Measurements from ENCODE around the gene FRMD4A.

Gene FRMD4A

GRCh38 chr10:14196113-14196512 lies 134.6 kb downstream of the FRMD4A start:
- in situ Hi-C loops (cut with HindIII; ENCODE audit: low sequenced_read_pairs), result no loop called here

- in situ Hi-C loops (cut with HindIII; ENCODE audit: low sequenced_read_pairs), result no loop called here
Measured at GRCh38 chr10:14195433-14195832, 135.3 kb downstream of the FRMD4A start.

GRCh38 chr10:14192746-14193145 lies 138.0 kb downstream of the FRMD4A start:
- in situ Hi-C loops (cut with HindIII; ENCODE audit: low sequenced_read_pairs), result no loop called here

DNA sequence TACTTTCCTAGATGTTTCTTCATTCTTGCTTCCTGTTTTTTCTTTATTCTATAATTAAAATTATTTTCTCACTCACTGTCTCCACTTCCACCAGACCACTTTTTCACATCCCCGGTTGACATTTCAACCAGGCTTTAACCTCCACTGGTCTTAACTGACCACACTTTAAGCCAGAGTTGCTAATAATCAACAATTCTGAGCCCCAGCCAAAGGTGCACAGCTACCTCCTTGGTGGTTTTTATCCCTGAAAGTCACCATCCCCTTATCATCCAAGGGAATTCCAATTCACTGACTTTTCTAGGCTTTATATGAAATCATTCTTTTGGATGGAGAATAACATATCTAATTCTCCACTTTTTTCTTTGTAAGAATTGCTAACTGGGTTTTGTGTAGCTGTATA lies 138.9 kb downstream of the FRMD4A start:
- in situ Hi-C loops (cut with HindIII; ENCODE audit: low sequenced_read_pairs), result no loop called here

GRCh38 chr10:14191407-14191806 lies 139.3 kb downstream of the FRMD4A start:
- in situ Hi-C loops (cut with HindIII; ENCODE audit: low sequenced_read_pairs), result no loop called here

DNA sequence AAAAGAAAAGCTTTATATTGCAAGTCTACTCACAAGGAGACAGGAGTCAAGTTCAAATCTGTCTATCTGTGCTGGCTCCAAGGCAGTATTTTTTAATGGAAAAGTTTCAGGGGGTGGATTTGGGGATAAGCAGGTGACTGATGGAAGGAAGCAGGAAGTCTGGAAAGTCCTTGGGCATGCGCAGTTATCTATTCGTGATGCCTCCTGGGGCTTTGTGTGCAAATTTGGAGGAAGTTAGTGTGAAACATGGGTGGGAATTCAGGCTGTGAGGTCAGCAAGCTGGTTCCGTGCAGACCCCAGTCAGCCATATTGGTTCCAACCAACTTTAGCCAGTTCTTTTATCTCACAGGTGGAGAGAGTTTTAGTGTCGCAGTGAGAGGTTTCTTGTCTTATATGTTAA lies 140.0 kb downstream of the FRMD4A start:
- in situ Hi-C loops (cut with HindIII; ENCODE audit: low sequenced_read_pairs), result no loop called here

DNA sequence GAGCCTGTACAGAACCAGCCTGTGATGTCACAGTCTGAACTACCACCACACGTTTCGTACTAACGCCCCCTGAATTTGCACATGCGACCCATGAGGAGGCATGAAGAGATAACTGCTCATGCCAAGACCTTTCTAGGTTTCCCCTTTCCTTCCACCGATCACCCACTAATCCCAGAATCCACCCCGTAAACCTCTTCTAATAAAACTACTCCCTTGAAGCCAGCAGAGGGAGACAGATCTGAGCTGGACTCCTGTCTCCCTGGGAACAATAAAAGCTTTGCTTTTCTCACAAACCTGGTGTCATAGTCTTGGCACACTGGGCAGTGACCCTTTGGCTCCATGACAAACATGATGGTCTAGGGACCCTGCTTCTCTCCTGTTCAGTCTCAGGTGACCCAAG lies 144.5 kb downstream of the FRMD4A start:
- in situ Hi-C loops (cut with HindIII; ENCODE audit: low sequenced_read_pairs), result loop anchor here (5.0 kb wide), 1 partner anchor 301 kb away; no protein-coding TSS in a partner anchor

GRCh38 chr10:14185316-14186045 lies 145.2 kb downstream of the FRMD4A start:
- in situ Hi-C loops (cut with HindIII; ENCODE audit: low sequenced_read_pairs), result loop anchor here (5.0 kb wide), 1 partner anchor 302 kb away; no protein-coding TSS in a partner anchor

- in situ Hi-C loops (cut with HindIII; ENCODE audit: low sequenced_read_pairs), result loop anchor here (5.0 kb wide), 1 partner anchor 302 kb away; no protein-coding TSS in a partner anchor
Measured at GRCh38 chr10:14184841-14185315, 145.8 kb downstream of the FRMD4A start.

DNA sequence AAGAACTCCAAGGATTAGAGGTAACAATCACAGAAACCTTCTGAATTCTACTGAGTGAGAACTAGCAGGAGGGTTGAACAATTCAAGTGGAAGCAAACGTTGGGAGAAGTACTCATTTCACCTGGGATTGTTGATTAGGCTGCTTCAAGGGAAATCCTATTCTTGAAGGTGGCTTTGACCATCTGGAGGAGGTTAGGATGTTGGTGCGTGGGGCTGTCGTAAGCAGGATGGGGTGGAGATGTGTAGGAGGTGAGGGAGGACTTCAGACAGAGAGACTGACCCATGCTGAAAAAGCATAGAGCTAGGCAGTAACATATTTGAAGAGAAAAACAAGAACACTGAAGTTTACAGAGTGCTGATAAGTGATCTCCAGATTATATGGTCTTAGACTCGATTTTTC lies 147.9 kb downstream of the FRMD4A start:
- in situ Hi-C loops (cut with HindIII; ENCODE audit: low sequenced_read_pairs), result no loop called here

DNA sequence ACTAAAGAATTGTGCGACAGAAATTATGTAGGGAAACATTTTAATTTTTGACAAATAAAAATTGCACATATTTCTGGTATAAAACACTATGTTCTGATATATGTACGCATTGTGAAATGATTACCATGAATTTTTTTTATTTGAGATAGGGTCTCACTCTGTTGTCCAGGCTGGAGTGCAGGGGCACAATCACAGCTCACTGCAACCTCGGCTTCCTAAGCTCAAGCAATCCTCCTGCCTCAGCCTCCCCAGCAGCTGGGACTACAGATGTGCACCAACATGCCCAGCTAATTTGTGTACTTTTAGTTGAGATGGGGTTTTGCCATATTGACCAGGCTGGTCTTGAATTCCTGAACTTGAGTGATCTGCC lies 149.2 kb downstream of the FRMD4A start:
- in situ Hi-C loops (cut with HindIII; ENCODE audit: low sequenced_read_pairs), result no loop called here

- in situ Hi-C loops (cut with HindIII; ENCODE audit: low sequenced_read_pairs), result no loop called here
Measured at GRCh38 chr10:14180911-14181566, 149.7 kb downstream of the FRMD4A start.

DNA sequence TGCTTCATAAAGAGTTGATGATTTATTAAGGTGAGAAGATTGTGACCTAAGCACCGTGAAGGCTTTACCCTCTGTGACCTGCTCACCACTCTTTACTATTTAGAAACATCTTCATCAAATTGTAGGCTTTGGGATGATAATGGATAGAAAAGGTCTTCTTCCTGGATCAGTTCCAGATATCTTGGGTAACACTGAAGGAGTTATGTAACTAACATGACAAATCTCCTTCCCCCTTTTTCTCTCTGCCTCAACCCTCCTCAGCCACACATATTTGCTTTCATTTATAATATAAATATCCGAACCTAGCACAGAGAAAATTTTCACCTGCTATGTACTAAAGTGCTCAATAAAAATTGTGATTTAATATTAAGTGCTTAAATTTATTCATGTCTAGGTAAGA lies 151.5 kb downstream of the FRMD4A start:
- in situ Hi-C loops (cut with HindIII; ENCODE audit: low sequenced_read_pairs), result no loop called here

GRCh38 chr10:14173706-14174594 lies 156.8 kb downstream of the FRMD4A start:
- in situ Hi-C loops (cut with HindIII; ENCODE audit: low sequenced_read_pairs), result no loop called here

- in situ Hi-C loops (cut with HindIII; ENCODE audit: low sequenced_read_pairs), result no loop called here
Measured at GRCh38 chr10:14173391-14173705, 157.4 kb downstream of the FRMD4A start.

DNA sequence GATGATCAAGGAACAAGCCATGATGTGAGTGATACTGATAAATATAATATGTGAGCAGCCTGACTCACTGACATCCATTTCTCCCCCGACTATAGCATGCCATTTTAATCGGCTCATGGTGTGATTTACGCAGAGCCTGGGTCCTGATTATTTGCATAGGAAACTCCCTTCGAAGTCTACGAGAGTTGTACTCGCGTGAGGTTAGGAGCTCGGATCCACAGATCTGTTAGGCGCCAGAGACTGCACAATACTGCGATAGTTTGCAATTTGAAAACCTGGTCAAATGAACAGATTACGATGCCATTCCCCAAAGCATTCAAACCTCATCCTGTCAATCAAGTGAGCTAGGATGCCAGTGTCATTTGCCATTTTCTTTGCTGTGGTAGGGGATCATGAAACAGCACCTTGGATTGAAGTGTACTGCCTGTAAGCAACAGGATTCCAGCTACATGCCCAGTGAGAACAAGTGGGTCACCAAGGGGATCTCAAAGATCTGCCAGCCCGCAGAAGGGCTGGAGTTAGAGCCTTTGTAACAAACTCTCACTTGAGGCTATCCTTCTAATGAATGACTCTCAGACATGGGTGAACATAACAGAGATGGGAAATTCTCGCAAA lies 158.3 kb downstream of the FRMD4A start:
- in situ Hi-C loops (cut with HindIII; ENCODE audit: low sequenced_read_pairs), result no loop called here

GRCh38 chr10:14171336-14171735 lies 159.4 kb downstream of the FRMD4A start:
- in situ Hi-C loops (cut with HindIII; ENCODE audit: low sequenced_read_pairs), result no loop called here

DNA sequence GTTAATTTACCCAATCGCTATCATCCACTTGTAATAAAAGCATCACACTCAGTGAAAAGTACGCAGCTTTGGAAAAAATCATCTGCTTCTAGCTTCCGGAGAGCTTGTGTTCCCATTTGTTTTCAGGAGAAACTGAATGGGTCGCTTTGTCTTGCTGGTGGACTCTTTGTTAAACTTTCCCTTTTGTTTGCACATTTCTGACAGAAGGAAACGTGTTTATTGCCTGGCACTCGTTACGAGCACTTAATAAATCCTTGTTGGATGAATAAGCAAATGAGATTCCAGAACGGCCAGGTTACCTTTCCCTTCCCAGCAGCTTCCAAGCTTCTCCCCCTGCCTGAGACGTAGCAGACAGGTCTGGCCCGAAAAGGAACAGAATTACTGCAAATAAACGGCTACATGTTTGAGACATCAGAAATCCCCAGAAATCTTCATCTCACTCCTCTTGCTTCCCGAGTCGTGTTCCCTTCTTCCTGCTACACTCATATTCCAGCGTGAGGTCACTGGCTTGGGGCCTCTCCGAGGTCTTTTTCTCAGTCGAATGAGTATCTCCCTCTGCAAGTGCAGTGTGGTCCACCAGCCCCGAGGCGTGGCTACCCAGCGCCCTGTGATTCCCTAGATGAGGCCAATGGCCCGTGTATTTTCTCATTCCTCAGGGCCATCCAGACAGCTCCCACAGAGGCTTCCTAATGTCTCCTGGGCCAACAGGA lies 167.2 kb downstream of the FRMD4A start:
- in situ Hi-C loops (cut with HindIII; ENCODE audit: low sequenced_read_pairs), result no loop called here

DNA sequence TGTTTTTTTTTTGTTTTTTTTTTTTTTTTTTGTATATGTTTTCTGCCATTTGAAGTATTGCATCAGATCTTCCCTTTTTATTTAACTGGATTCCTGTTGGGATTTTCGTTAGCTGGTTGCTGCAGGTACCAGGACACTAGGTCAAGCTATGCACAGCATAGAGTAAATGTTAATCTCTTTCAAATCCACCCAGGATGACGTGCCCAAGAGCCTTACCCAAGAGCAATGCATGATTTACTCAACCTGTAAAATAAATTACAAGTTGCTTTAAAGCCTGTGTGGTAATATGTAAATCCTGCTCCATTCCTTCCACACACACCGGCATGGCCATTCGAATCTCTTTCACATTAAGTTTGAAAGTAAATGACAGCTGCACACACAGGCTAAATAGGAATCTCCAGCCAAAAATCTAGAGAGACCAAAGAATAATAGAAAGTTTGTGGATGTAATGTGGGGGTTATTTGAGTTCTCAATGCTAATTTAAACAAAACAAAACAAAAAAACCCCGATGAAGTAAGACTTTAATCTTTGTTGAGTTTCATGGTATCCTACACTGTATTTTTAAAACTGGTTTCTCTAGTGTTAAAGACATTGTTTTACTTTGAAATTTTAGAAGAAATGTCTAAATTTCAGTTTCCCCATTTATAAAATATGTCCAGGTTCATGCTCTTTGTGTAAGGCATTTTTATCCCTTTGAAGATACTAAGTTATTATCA lies 167.9 kb downstream of the FRMD4A start:
- in situ Hi-C loops (cut with HindIII; ENCODE audit: low sequenced_read_pairs), result no loop called here

DNA sequence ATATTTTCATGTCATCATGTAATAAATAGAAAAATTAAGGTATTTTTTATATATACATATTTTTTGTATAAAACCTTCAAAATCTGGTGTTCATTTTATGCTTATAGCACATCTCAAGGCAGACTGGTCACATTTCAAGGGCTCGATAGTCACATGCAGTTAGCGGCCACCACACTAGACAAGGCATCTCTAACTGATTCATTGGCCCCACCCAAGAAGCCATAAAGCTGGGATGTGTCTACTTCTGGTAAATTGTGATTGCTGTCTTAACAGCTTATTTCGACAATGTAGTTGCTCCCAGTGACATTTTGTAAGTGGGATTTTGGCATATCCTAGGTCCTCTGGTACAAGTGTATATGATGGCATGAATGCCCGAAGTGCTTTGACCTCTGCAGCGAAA lies 168.7 kb downstream of the FRMD4A start:
- in situ Hi-C loops (cut with HindIII; ENCODE audit: low sequenced_read_pairs), result no loop called here
